DLD1 (cell line): ENCODE data around the gene SMCHD1.
"Not testable (repeated sequence)": the region's sequence is repeated elsewhere in the genome, so short reads cannot be mapped to it uniquely, and the experiment has no call there.

Source experiments
- in situ Hi-C: cut with HindIII; loops from 2 replicates; pipeline ENCODE4 v1.10.0; 2017; ENCODE audit warnings: low sequenced_read_pairs

The SMCHD1 gene

DNA sequence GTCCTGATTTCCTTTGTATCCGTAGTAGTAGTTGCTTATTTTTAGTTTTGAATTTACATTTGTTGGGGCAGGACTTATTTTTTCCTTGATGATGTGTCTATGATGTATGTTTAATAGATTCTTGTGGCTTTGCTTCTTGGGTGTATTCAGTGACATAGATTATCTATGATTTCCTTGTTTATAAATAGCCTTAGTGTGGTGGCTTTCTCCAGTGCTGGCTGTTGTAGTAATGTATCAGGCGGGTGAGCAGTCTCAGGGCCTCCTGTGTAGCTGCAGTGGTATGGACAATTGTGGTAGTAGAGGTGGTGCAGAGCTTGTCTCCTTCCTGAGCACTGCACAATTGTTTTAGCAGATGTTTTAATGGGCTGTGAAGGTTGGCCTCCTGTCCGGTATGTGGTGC is 60.5 kb downstream of the SMCHD1 start:
- in situ Hi-C loops = no loop called here

DNA sequence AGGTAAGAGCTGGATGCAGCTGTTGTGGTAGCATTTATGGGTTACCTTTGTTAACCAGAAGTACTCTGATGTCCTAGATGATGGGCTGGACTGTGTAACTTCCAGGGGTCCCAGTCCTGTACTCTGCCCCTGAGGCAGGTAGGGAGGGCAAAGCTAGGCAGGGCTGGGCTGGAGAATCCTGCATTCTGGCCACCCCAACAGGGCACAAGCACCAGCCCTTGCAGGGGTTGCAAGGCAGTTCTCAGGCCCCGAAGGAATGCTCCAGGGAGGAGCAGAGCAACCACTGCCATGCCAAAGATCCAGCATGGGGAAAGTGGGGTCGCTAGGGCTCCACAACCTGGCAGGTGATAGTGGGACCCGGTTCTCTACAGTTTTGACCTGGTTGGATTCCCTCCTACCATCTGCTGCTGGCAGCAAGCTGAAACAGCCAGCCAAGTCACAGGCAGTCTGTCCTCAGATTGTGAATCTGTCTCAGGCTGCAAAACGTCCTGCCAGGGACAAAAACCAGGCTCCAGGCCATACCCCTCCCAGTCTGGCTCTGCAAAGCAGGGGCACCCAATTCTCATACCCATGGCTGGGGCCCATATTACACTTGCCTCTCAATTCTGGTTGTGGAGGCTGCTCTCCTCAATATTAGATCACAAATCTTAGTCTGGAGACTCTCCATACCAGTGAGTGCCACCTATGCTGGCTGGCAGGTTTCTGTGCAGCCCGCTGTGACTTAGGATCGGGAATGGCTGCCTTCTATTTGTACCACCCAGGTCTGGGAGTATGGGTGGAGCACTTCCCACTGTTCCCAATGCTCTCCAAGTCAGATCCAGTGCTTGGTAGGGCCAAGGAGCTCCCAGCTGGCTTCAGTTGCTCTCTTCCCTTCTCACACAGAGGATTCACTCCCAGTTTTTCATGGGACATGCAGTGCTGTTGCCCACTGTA is 61.1 kb downstream of the SMCHD1 start:
- in situ Hi-C loops = no loop called here

DNA sequence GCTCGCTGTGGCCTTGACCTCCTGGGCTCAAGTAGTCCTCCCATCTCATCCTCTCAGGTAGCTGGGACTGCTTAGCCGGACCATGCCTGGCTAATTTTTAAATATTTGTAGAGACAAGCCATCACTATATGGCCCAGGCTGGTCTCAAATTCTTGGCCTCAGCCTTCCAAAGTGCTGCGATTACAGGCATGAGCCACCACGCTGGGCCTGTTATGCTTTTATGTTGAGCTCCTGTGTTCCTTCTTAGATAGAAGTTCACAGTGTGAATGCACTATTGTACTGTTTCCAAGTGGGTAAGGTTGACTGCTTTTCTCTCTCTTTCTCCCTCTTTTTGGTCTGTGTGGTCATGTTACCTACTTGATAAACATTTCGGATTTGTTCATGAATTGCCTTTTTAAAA is 61.9 kb downstream of the SMCHD1 start:
- in situ Hi-C loops = no loop called here

DNA sequence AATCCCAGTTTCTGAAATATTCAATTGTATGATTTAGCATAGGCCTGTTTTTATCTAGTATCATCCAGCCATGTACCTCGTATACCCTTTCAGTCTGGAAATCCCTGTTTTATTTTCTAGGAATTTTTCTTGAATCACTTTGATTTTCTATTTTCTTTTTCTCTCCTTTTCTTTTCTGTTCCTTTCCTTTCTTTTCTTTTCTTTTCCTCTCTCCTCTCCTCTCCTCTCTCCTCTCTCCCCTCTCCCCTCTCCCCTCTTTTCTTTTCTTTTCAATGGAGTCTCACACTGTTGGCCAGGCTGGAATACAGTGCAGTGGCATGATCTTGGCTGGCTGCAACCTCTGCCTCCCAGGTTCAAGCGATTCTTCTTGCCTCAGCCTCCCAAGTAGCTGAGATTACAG is 63.5 kb downstream of the SMCHD1 start:
- in situ Hi-C loops = no loop called here

DNA sequence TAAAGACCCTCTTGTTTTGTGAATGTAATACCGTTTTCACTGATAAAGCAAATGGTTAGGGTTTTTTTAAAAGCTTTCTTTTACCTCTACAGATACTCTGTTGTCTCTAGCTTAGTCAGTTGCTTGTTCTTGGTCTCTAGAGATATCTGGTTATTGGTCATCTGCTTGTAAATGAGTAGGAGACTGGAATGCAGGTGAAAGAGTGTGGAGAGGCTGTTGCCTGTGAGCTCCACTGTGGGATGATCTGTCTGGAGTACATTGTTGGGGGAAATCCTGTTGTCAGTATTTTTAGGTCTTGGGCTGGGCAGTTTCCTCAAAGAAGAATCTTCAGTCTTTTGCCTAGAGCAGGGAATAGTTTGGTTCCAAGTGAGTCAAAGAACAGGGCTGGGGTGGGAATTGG is 67.7 kb downstream of the SMCHD1 start:
- in situ Hi-C loops = no loop called here

DNA sequence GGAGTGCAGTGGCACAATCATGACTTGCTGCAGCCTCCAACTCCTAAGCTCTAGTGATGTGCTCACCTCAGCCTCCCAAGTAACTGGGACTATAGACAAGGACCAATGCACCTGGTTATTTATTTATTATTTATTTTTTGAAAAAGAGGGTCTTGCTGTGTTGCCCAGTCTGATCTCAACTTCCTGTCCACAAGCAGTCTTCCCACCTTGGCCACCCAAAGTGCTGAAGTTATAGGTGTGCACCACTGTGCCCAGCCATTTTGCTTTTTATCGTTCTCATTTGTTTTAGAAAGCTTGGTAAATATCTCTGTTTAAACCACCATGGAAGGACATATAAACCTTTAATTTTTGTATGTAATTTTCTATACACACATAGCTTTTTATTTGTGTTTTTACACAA is 74.2 kb downstream of the SMCHD1 start:
- in situ Hi-C loops = no loop called here

DNA sequence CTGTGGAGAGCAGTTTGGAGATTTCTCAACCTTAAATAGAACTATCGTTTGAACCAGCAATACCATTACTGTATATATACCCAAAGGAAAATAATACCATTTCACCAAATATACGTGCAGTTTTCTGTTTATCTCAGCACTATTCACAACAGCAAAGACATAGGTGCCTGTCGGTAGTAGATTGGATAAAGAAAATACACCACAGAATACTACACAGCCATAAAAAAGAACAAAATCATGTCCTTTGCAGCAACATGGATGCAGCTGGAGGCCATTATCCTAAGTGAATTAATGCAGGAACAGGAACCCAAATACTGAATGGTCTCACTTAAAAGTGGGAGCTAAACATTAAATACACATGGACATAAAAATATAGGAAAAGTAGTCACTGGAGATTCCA is 81.3 kb downstream of the SMCHD1 start:
- in situ Hi-C loops = no loop called here

DNA sequence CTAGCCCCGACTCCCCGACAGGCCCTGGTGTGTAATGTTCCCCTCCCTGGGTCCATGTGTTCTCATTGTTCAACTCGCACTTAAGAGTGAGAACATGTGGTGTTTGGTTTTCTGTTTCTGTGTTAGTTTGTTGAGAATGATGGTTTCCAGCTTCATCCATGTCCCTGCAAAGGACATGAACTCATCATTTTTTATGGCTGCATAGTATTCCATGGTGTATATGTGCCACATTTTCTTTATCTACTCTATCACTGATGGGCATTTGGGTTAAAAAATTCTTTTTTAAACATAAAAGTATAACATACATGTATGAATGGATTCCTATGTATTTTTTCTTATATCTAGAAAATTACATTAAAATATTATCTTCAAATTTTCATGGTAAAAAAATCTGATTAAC is 84.6 kb downstream of the SMCHD1 start:
- in situ Hi-C loops = not testable (repeated sequence)

DNA sequence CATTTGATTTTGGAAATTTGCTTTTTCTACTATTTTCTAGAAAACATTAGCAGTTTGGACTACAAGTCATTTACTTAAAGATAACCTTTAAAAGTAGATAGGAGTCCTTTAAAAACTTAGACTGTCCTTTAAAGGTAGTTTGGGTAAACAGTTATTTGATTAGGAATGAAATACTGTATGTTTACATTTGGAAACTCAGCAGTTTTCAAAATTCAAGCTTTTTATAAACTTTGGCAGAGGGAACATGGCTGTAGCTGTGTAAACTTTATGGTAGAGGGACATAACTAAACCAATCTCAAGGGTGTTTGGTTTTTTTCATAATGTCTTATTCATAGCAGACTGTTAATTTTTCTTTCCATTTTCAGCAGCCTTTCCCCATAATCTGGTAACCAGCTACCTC is 90.7 kb downstream of the SMCHD1 start:
- in situ Hi-C loops = no loop called here

DNA sequence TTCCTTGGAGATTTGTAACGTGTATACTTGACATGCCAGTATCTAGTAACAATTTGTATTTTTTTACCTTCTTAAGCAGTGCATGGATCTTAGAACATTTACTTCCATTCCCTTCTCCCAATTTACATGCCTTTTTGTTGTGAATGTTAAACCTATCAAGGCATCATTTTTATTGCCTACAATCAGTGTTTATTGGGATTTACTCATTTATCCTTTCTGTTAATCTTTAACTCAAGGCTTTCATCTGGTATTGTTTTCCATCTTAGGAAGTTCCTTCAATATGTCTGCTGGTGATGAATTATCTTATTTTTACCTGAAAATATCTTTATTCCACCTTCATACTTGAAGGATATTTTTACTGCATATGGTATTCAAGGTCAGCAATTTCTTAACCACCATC is 102.8 kb downstream of the SMCHD1 start:
- in situ Hi-C loops = no loop called here

DNA sequence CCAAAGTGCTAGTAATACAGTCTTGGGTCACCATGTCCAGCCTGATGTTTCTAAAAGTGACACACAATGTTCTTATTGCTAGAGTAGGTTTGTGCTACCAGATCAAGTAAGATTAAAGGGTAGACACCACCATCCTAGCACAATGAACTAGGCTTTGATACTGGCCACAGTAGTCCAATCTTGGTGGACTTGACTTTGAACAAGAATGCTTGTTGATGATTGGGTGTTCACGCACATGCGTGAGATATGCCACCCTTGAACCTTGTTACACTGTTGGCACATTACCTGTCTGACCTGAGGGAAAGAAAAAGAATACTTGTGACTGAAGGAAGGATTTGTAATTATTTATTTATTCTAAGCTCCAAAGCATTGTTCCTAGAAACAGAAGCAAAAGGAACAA is 119.1 kb downstream of the SMCHD1 start:
- in situ Hi-C loops = no loop called here

DNA sequence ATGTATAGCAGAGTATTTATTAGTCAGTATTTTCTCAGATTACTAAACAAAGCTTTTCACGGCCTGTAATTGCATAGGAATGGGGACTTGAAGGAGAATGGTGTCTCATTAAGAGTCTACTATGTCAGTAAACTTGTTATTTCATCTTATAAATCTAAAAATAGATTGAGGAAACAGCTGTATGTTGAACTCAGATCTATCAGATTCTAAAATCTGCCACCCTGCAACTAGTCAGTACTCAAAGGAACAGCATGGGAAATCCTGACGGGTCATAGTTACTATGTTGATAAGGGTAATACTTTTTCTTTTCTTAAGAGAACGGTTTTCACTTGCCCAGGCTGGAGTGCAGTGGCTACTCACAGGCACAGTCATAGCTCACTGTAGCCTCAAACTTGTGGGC is 121.1 kb downstream of the SMCHD1 start:
- in situ Hi-C loops = no loop called here

DNA sequence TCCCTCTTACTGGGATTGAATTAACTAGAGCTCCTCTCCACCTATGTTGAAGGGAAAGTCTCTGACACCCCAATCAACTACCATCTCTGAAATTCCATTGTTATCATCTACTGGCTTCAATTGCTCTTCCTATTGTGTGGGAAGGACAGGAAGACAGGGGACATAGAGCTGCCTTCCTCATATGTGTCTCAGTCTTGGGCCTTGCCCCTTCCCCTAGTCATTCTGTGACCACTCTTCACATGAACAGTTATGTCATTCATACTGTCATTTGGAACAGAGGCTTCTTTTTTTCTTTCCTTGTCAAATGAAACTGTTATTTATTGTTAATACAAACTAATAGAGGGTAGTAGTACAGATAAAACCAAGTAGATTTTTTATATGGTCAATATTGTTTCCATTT is 121.7 kb downstream of the SMCHD1 start:
- in situ Hi-C loops = no loop called here

DNA sequence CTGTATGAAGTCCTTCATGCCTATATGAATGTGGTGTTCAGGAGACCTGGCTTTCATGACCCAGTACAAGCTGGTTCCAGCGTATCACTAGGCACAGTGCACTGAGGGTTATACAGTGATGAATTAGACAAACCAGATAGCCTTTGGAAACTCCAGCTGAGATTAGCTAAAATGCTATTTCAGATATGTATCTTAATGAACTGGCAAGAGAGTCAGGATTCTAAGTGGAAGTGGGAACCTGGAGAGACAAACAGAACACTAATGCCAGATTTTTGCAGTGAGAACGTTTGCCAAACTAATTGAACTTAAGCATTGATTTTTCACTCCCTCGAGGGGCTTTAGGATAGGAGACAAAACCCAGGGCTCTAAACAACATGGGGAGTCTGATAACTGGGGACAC is 125.2 kb downstream of the SMCHD1 start:
- in situ Hi-C loops = no loop called here

DNA sequence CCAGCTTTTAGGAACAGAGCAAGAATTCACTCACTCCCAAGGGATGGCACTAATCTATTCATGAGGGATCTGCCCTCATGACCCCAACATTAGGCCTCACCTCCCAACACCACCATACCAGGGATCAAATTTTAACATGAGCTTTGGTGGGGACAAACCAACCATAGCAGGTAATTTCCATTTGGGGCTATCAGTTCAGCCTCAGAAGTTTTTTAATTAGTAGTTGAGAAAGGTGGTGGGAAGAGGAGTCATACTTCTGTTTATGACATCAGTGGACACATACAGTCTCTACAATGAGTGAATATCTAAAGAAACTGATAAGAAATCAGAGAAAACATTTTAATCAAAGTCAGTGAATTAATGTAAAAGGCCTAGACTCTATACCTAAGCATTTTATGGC is 131.7 kb downstream of the SMCHD1 start:
- in situ Hi-C loops = no loop called here

DNA sequence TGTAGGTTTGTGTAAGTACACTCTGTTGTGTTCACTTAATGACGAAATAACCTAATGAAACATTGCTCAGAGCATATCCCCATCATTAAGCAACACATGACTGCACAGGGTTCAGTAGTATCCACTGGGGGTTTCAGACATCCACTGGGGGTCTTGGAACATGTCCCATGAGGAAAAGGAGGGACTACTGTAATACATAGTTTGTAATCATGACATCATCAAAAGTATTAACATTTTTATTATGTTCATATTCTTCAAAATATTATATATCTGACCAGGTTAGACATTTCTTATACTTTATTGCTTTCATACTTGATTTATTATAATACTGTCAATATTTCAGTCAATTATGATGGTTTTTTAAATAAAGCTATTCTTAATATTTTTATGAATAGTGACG is 136.9 kb downstream of the SMCHD1 start:
- in situ Hi-C loops = no loop called here

DNA sequence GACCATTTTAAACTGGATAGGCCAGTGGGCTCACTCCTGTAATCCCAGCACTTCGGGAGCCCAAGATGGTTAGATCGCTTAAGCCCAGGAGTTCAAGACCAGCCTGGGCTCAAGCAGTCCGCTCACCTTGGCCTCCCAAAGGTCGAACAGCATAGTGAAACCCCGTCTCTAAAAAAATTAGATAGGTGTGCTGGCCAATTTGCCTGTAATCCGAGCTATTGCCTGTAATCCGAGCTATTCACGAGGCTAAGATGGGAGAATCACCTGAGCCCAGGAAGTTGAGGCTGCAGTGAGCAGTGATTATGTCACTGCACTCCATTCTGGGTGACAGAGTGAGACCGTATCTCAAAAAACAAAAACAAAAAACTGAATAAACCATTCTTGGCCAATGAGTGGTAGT is 138.6 kb downstream of the SMCHD1 start:
- in situ Hi-C loops = no loop called here

DNA sequence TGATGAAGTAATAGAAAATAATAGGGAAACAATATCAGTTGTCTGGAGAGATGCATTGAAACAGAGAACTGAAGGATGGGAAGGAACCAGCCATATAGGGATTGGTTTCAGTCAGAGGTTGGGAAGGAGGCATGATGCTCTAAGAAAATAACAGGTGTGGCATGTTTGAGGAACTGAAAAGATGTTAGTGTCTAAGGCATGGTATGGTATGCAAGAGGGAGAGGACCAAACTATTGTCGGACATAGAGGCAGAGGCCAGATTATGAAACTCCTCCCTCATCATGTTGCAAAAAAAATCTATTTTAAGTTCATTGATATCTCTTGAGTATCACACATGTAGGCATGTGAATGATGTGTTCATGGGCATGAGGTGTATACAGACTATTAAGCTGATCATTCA is 142.4 kb downstream of the SMCHD1 start:
- in situ Hi-C loops = no loop called here

DNA sequence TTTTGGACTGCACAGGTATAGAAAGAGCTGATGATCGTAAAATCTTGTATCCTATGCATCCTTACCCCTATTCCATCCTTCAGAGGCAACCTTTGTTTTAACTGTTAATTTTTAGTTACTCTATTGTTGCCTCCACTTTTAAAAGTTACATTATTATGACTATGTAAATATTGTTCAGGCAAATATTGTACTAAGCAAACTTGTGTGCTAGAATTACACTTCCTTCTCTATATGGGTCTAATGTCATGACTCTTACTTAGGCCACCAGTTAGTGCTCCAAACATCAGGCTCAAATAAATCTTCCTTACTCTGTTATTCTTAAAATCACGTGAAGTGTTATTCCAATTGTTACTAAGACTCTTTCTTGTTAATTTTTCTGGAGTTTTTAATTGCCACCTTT is 143.8 kb downstream of the SMCHD1 start:
- in situ Hi-C loops = no loop called here

DNA sequence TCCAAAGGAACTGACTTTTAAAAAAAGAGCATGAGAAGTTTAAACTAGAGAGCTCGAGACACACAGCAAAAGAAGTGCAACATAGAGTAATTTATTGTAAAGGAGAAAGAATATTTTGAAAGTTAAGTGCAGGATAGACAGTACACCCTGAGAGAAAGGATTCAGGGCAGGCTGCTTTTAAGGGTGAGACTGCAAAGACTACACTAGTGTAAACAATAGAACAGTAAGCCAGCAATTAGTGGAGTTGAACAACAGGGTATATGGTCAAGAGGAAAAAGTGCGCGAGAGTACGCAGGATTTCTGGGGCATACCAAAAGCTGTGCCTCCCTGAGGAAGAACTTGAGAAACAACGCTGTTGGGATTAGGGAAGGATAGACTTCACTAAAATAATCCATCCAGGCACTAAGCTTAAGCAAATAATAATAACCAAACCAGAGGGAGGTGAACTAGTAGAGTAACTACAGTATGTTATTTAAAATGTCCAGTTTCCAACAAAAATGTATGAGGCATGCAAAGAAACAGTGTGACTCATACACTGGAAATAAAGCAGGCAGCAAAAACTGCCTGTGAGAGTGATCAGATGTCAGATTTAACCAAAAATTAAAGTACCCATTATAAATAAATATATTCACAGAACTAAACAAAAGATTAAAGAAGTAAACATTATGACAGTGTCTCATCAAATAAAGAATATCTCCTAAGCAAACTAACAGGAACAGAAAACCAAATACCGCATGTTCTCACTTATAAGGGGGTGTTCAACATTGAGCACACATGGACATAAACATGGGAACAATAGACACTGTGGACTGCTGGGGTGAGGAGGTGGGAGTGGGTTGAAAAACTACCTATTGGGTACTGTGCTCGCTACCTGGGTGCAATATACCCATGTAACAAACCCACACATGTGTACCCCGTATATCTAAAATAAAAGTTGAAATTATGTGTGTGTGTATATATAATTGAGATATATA is 150.7 kb downstream of the SMCHD1 start:
- in situ Hi-C loops = no loop called here

DNA sequence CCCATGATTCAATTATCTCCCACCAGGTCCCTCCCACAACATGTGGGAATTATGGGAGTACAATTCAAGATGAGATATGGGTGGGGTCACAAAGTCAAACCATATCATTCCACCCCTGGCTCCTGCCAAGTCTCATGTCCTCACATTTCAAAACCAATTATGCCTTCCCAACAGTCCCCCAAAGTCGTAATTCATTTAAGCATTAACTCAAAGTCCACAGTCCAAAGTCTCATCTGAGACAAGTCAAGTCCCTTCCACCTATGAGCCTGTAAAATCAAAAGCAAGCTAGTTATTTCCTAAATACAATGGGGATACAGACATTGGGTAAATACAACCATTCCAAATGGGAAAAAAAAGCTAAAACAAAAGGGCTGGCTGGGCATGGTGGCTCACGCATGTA is 153.1 kb downstream of the SMCHD1 start:
- in situ Hi-C loops = not testable (repeated sequence)

DNA sequence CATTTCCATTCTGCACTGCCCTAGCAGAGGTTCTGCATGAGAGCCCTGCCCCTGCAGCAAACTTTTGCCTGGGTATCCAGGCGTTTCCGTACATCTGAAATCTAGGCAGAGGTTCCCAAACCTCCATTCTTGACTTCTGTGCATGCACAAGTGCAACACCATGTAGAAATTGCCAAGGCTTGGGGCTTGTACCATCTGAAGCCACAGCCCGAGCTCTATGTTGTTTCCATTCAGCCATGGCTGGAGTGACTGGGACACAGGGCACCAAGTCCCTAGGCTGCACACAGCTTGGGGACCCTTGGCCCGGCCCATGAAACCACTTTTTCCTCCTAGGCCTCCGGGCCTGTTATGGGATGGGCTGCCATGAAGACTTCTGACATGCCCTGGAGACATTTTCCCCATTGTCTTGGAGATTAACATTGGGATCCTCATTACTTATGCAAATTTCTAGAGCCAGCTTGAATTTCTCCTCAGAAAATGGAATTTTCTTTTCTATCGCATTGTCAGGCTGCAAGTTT is 154.2 kb downstream of the SMCHD1 start:
- in situ Hi-C loops = not testable (repeated sequence)
